HG02763 (cell line): ENCODE data around the gene C15orf39.
"Not testable (repeated sequence)": the region's sequence is repeated elsewhere in the genome, so short reads cannot be mapped to it uniquely, and the experiment has no call there.

Source experiments
- ATAC-seq: cut with Tn5 transposase; IDR thresholded peaks from one replicate; pipeline ENCODE4 v1.9.1; 2021; ENCODE audit warnings: mild to moderate bottlenecking, moderate library complexity; ENCODE audit not compliant: unreplicated experiment

Gene C15orf39

GRCh38 chr15:75201616-75202250 lies at the start of gene C15orf39:
TSS of gene C15orf39 (plus strand) at chr15:75201882. CDS start at chr15:75206049, 4,167 bp downstream.
- peak; percentile 46 for ATAC-seq

- no peak for ATAC-seq
Measured at GRCh38 chr15:75152382-75153079, 49.2 kb upstream of the C15orf39 start.

GRCh38 chr15:75153087-75153486 lies 48.6 kb upstream of the C15orf39 start:
- ATAC-seq: no peak

GRCh38 chr15:75153565-75154276 lies 48.0 kb upstream of the C15orf39 start:
- ATAC-seq: no peak

- ATAC-seq: no peak
Measured at GRCh38 chr15:75154461-75155062, 47.1 kb upstream of the C15orf39 start.

GRCh38 chr15:75156326-75157215 lies 45.1 kb upstream of the C15orf39 start:
- ATAC-seq: no peak

- ATAC-seq: no peak
Measured at GRCh38 chr15:75158402-75158801, 43.3 kb upstream of the C15orf39 start.

- no peak for ATAC-seq
Measured at GRCh38 chr15:75159244-75159643, 42.4 kb upstream of the C15orf39 start.

- no peak for ATAC-seq
Measured at GRCh38 chr15:75161106-75161916, 40.4 kb upstream of the C15orf39 start.

GRCh38 chr15:75161917-75162414 lies 39.7 kb upstream of the C15orf39 start:
- no peak for ATAC-seq

GRCh38 chr15:75163150-75163564 lies 38.5 kb upstream of the C15orf39 start:
- no peak for ATAC-seq

- no peak for ATAC-seq
Measured at GRCh38 chr15:75164625-75165350, 36.9 kb upstream of the C15orf39 start.

GRCh38 chr15:75166489-75167063 lies 35.1 kb upstream of the C15orf39 start:
- ATAC-seq: not testable (repeated sequence)

- no peak for ATAC-seq
Measured at GRCh38 chr15:75167588-75168350, 33.9 kb upstream of the C15orf39 start.

- ATAC-seq: no peak
Measured at GRCh38 chr15:75168374-75168773, 33.3 kb upstream of the C15orf39 start.

- no peak for ATAC-seq
Measured at GRCh38 chr15:75170203-75170602, 31.5 kb upstream of the C15orf39 start.

- no peak for ATAC-seq
Measured at GRCh38 chr15:75170711-75171341, 30.9 kb upstream of the C15orf39 start.
